Common myeloid progenitor, CD34-positive (primary cell): Measurements from ENCODE around the gene CEBPA.

Source experiments
- CTCF ChIA-PET: fragments of 350-600 bp; sonication (Branson Sonifier 250); formaldehyde crosslinking; loops from one replicate; lab custom pipeline; 2021; ENCODE audit warnings: antibody characterized with exemption; lab: Charles Lee
- POLR2A ChIA-PET: fragments of 350-600 bp; sonication (Branson Sonifier 250); formaldehyde crosslinking; loops from one replicate; lab custom pipeline; 2021; ENCODE audit warnings: antibody characterized with exemption; lab: Charles Lee
- DNase-seq, 3 donors: peaks; one replicate each; pipeline versions ENCODE4 v3.0.0 to v3.0.0-alpha.2; 2013
- H3K27ac ChIP-seq, 2 experiments: 1 replicate in 1 of 2; 2 replicates in 1 of 2; pipeline ENCODE4 v1.7.0; 2013; ENCODE audit warnings: inconsistent platforms in 2 of 2, low read length in 2 of 2, mild to moderate bottlenecking in 2 of 2, low read depth in 1 of 2, moderate library complexity in 1 of 2; ENCODE audit not compliant: severe bottlenecking in 2 of 2, insufficient read depth in 1 of 2, poor library complexity in 1 of 2
- H3K27me3 ChIP-seq, 5 experiments: replicated peaks in 2 of 5; 1 replicate in 3 of 5; 2 replicates in 2 of 5; pipeline versions ENCODE4 v1.6.1 to v1.7.0; 2013; ENCODE audit warnings: low read length in 4 of 5, mild to moderate bottlenecking in 2 of 5, moderate library complexity in 2 of 5, inconsistent platforms in 1 of 5; ENCODE audit not compliant: insufficient read depth in 5 of 5, control insufficient read depth in 4 of 5
- H3K36me3 ChIP-seq, 4 experiments: 1 replicate in 2 of 4; 2 replicates in 2 of 4; pipeline versions ENCODE4 v1.6.1 to v1.7.0; 2013; ENCODE audit warnings: low read length in 3 of 4, control low read depth in 1 of 4, mild to moderate bottlenecking in 1 of 4; ENCODE audit not compliant: control insufficient read depth in 4 of 4, insufficient read depth in 4 of 4
- H3K4me1 ChIP-seq, 4 experiments: 1 replicate in 3 of 4; 2 replicates in 1 of 4; pipeline versions ENCODE4 v1.6.1 to v1.7.1; 2013; ENCODE audit warnings: low read length in 3 of 4, mild to moderate bottlenecking in 3 of 4, control low read depth in 1 of 4, inconsistent platforms in 1 of 4, moderate library complexity in 1 of 4; ENCODE audit not compliant: control insufficient read depth in 4 of 4, insufficient read depth in 4 of 4; ENCODE audit errors: control extremely low read depth in 1 of 4
- H3K4me3 ChIP-seq, 7 experiments: 1 replicate in 4 of 7; 2 replicates in 3 of 7; pipeline versions ENCODE4 v1.5.1 to v1.7.0; 2013; ENCODE audit warnings: mild to moderate bottlenecking in 7 of 7, low read length in 6 of 7, moderate library complexity in 6 of 7, inconsistent platforms in 2 of 7, low read depth in 2 of 7, control low read depth in 1 of 7; ENCODE audit not compliant: insufficient read depth in 4 of 7, control insufficient read depth in 1 of 7; ENCODE audit errors: extremely low read depth in 1 of 7
- H3K9me3 ChIP-seq, 5 experiments: 1 replicate in 4 of 5; 2 replicates in 1 of 5; pipeline versions ENCODE4 v1.6.1 to v1.7.1; 2013; ENCODE audit warnings: low read length in 4 of 5, mild to moderate bottlenecking in 2 of 5, inconsistent platforms in 1 of 5, low read depth in 1 of 5, moderate library complexity in 1 of 5; ENCODE audit not compliant: control insufficient read depth in 4 of 5, insufficient read depth in 2 of 5; ENCODE audit errors: control extremely low read depth in 1 of 5
- WGBS: methylation state at CpG from one replicate; pipeline ENCODE4 v1.1.5; 2013; ENCODE audit not compliant: insufficient coverage; 5-methylcytosine and 5-hydroxymethylcytosine counted together

Gene CEBPA

GRCh38 chr19:33281296-33281926 is 20.9 kb downstream of the CEBPA start:
- WGBS, result 97% methylated on average over 21 of the region's 22 CpGs
- Histone ChIP-seq H3K4me3 (no peak overlapping the region), H3K36me3 (no peaks in the 10 kb centered on the region), H3K4me1 (peaks cover 0 to 63% (median 27%) of the 10 kb centered on the region in 4 experiments), H3K27me3 (no peaks in the 10 kb centered on the region), H3K27ac (no peak overlapping the region), H3K9me3 (no peaks in the 10 kb centered on the region)
- DNase-seq, result no peak
- ChIA-PET POLR2A (interaction anchor here (2.2 kb wide), 1 partner anchor 21 kb away, joined by 10 read pairs; the partner anchor contains the start of gene CEBPA), CTCF (interaction anchor here (1.2 to 1.5 kb wide), 2 partner anchors 18 to 20 kb away, joined by 3 to 4 read pairs; no protein-coding TSS in a partner anchor)

GRCh38 chr19:33280351-33280921 is 21.9 kb downstream of the CEBPA start:
- no peaks in the 10 kb centered on the region for H3K27me3 ChIP-seq
- ChIA-PET CTCF (interaction anchor here (1.2 kb wide), 1 partner anchor 17 kb away, joined by 3 read pairs; no protein-coding TSS in a partner anchor), POLR2A (interaction anchor here (0.9 to 2.2 kb wide), 2 partner anchors 19 to 22 kb away, joined by 4 to 10 read pairs; partner anchors contain the start of gene CEBPA)
- H3K9me3 ChIP-seq, result no peaks in the 10 kb centered on the region
- 26% methylated on average over 8 of the region's 8 CpGs for WGBS
- peaks cover 0 to 53% (median 22%) of the 10 kb centered on the region in 4 experiments for H3K4me1 ChIP-seq
- DNase-seq, result peak in 2 of 3 donors; percentile 56 to 57
- no peaks in the 10 kb centered on the region for H3K36me3 ChIP-seq
- H3K27ac ChIP-seq, result no peak overlapping the region
- peak overlapping the region in 1 of 7 experiments; percentile 15 for H3K4me3 ChIP-seq

GRCh38 chr19:33279430-33280350 is 22.6 kb downstream of the CEBPA start:
- CTCF ChIA-PET, result interaction anchor here (0.6 to 1.2 kb wide), 2 partner anchors 16 to 32 kb away, joined by 3 to 4 read pairs; no protein-coding TSS in a partner anchor

GRCh38 chr19:33278403-33279269 is 23.7 kb downstream of the CEBPA start:
- 95% methylated on average over 4 of the region's 9 CpGs for WGBS
- Histone ChIP-seq H3K4me1 (peaks cover 2 to 62% (median 29%) of the 10 kb centered on the region in 4 experiments), H3K27me3 (no peaks in the 10 kb centered on the region), H3K36me3 (no peaks in the 10 kb centered on the region), H3K4me3 (no peak overlapping the region), H3K9me3 (no peaks in the 10 kb centered on the region), H3K27ac (no peak overlapping the region)
- ChIA-PET POLR2A (no interaction called here), CTCF (interaction anchor here (0.6 to 1.2 kb wide), 2 partner anchors 15 to 33 kb away, joined by 3 to 4 read pairs; no protein-coding TSS in a partner anchor)
- DNase-seq, result no peak

More at GRCh38 chr19:33279430-33280350, 22.6 kb downstream of the CEBPA start:
- POLR2A ChIA-PET, result interaction anchor here (0.9 to 2.2 kb wide), 2 partner anchors 19 to 23 kb away, joined by 4 to 10 read pairs; partner anchors contain the start of gene CEBPA
- DNase-seq, result no peak
- H3K27ac ChIP-seq, result no peak overlapping the region
- no peaks in the 10 kb centered on the region for H3K36me3 ChIP-seq
- WGBS, result 84% methylated on average over 12 of the region's 17 CpGs
- no peaks in the 10 kb centered on the region for H3K27me3 ChIP-seq
- H3K4me3 ChIP-seq, result peak overlapping the region in 2 of 7 experiments; percentile 3 to 15
- no peaks in the 10 kb centered on the region for H3K9me3 ChIP-seq
- H3K4me1 ChIP-seq, result peaks cover 0 to 51% (median 21%) of the 10 kb centered on the region in 4 experiments

- Histone ChIP-seq H3K27ac (no peak overlapping the region), H3K27me3 (no peaks in the 10 kb centered on the region), H3K9me3 (no peaks in the 10 kb centered on the region), H3K4me1 (peaks cover 2 to 68% (median 30%) of the 10 kb centered on the region in 4 experiments), H3K4me3 (no peak overlapping the region), H3K36me3 (no peaks in the 10 kb centered on the region)
- ChIA-PET POLR2A (no interaction called here), CTCF (interaction anchor here (0.8 kb wide), 1 partner anchor 17 kb away, joined by 3 read pairs; no protein-coding TSS in a partner anchor)
- no peak for DNase-seq
- 100% methylated on average over 3 of the region's 4 CpGs for WGBS
These were observed 24.3 kb downstream of the CEBPA start for GRCh38 chr19:33278023-33278402.

GRCh38 chr19:33277434-33277833 is 24.9 kb downstream of the CEBPA start:
- CTCF ChIA-PET, result interaction anchor here (0.8 to 1.1 kb wide), 3 partner anchors 11 to 17 kb away, joined by 3 to 4 read pairs (median 3); no protein-coding TSS in a partner anchor
- no peak for DNase-seq
- peaks cover 2 to 65% (median 30%) of the 10 kb centered on the region in 4 experiments for H3K4me1 ChIP-seq
- H3K36me3 ChIP-seq, result no peaks in the 10 kb centered on the region
- H3K27me3 ChIP-seq, result no peaks in the 10 kb centered on the region
- POLR2A ChIA-PET, result no interaction called here
- no peak overlapping the region for H3K27ac ChIP-seq
- H3K9me3 ChIP-seq, result no peaks in the 10 kb centered on the region
- WGBS, result 99% methylated on average over 12 of the region's 12 CpGs
- H3K4me3 ChIP-seq, result no peak overlapping the region
